ENCODE data around the gene SLC25A22. TPM values are rescaled to one million over a fixed set of nuclear protein-coding genes. Genes with fewer than 3 reads are reported as not detected.

The SLC25A22 gene
- total and polyA plus RNA-seq, 9 of the 15 experiments (the other 6 are each of a cell fraction or from before 2014, with no cell fraction given) = 0.41 to 55.4 (median 11.4) TPM

- TF ChIP-seq, protein P1, sequence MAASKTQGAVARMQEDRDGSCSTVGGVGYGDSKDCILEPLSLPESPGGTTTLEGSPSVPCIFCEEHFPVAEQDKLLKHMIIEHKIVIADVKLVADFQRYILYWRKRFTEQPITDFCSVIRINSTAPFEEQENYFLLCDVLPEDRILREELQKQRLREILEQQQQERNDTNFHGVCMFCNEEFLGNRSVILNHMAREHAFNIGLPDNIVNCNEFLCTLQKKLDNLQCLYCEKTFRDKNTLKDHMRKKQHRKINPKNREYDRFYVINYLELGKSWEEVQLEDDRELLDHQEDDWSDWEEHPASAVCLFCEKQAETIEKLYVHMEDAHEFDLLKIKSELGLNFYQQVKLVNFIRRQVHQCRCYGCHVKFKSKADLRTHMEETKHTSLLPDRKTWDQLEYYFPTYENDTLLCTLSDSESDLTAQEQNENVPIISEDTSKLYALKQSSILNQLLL (CRISPR knock-in tag; IDR thresholded peaks at IDR 0.05; ENCODE audit: borderline replicate concordance) = no peak
- no peak for TF ChIP-seq ZNF57 (CRISPR knock-in tag; IDR thresholded peaks at IDR 0.05)
- TF ChIP-seq NFATC3 (IDR thresholded peaks at IDR 0.05) = no peak
- TF ChIP-seq, protein P2, sequence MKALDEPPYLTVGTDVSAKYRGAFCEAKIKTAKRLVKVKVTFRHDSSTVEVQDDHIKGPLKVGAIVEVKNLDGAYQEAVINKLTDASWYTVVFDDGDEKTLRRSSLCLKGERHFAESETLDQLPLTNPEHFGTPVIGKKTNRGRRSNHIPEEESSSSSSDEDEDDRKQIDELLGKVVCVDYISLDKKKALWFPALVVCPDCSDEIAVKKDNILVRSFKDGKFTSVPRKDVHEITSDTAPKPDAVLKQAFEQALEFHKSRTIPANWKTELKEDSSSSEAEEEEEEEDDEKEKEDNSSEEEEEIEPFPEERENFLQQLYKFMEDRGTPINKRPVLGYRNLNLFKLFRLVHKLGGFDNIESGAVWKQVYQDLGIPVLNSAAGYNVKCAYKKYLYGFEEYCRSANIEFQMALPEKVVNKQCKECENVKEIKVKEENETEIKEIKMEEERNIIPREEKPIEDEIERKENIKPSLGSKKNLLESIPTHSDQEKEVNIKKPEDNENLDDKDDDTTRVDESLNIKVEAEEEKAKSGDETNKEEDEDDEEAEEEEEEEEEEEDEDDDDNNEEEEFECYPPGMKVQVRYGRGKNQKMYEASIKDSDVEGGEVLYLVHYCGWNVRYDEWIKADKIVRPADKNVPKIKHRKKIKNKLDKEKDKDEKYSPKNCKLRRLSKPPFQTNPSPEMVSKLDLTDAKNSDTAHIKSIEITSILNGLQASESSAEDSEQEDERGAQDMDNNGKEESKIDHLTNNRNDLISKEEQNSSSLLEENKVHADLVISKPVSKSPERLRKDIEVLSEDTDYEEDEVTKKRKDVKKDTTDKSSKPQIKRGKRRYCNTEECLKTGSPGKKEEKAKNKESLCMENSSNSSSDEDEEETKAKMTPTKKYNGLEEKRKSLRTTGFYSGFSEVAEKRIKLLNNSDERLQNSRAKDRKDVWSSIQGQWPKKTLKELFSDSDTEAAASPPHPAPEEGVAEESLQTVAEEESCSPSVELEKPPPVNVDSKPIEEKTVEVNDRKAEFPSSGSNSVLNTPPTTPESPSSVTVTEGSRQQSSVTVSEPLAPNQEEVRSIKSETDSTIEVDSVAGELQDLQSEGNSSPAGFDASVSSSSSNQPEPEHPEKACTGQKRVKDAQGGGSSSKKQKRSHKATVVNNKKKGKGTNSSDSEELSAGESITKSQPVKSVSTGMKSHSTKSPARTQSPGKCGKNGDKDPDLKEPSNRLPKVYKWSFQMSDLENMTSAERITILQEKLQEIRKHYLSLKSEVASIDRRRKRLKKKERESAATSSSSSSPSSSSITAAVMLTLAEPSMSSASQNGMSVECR (CRISPR knock-in tag; IDR thresholded peaks at IDR 0.05) = peak; percentile 75
- TF ChIP-seq CUX1 (CRISPR knock-in tag; IDR thresholded peaks at IDR 0.05) = no peak
- TF ChIP-seq GTF2B (IDR thresholded peaks at IDR 0.05; ENCODE audit: extremely low read depth, insufficient read length) = no peak
- TF ChIP-seq MECOM (CRISPR knock-in tag; IDR thresholded peaks at IDR 0.05) = no peak
- TF ChIP-seq MCM5 (IDR thresholded peaks at IDR 0.05; ENCODE audit: low read depth) = no peak
- no peak; a peak in 1 of 4 replicates for TF ChIP-seq TRIM24 (IDR thresholded peaks at IDR 0.05)
- TF ChIP-seq FOXK2 (conservative IDR thresholded peaks at IDR 0.05 in 1 of 2, IDR thresholded peaks at IDR 0.05 in 1 of 2; ENCODE audit: low read depth in 2 of 2) = peak in 1 of 2 experiments; percentile 30; a peak in 1 of 4 replicates
- TF ChIP-seq HNRNPK (IDR thresholded peaks at IDR 0.05; ENCODE audit: low read depth, low read length, poor library complexity, severe bottlenecking) = no peak
- no peak for TF ChIP-seq CLOCK (CRISPR knock-in tag; IDR thresholded peaks at IDR 0.05; ENCODE audit: borderline replicate concordance)
Observed at GRCh38 chr11:827146-827896, 29.2 kb upstream of the SLC25A22 start (continued).

Measured in K562 (cell line).